ENCODE results near the gene TCP11L2. TPM values are rescaled to one million over a fixed set of nuclear protein-coding genes. Genes with fewer than 3 reads are reported as not detected.

TCP11L2 gene
- total RNA-seq, 1 donor from 2014 or later: 7.8 TPM

GRCh38 chr12:106274575-106275121, 27.9 kb upstream of the TCP11L2 start:
- Histone ChIP-seq H3K79me2 (ENCODE audit: low read depth) (no peaks in the 10 kb centered on the region), H3K4me2 (no peak overlapping the region), H3K36me3 (no peaks in the 10 kb centered on the region), H4K20me1 (ENCODE audit: low read depth) (no peaks in the 10 kb centered on the region), H3K4me1 (peaks cover 6% of the 10 kb centered on the region), H3F3A (ENCODE audit: low read depth) (no peaks in the 10 kb centered on the region), H3K9me3 (ENCODE audit: low read depth) (no peaks in the 10 kb centered on the region), H3K9ac (no peak overlapping the region), H3K27me3 (no peaks in the 10 kb centered on the region), H3K4me3 (no peak overlapping the region), H2AFZ (replicated peaks) (peak overlapping the region; percentile 37), H3K27ac (no peak overlapping the region)
- Mint-ChIP-seq H3K27me3 (ENCODE audit: insufficient read depth, low read depth) (peaks cover 9% of the 10 kb centered on the region), H3K27ac (no peak overlapping the region), H3K9me3 (peaks cover 2% of the 10 kb centered on the region), H3K4me3 (no peak overlapping the region), H3K36me3 (no peaks in the 10 kb centered on the region), H3K4me1 (peaks cover 4% of the 10 kb centered on the region)
- DNase-seq (ENCODE audit: low spot score): no peak
- TF ChIP-seq EZH2 (IDR thresholded peaks at IDR 0.05): no peak
- no peak for TF ChIP-seq CTCF (IDR thresholded peaks at IDR 0.05)

GRCh38 chr12:106275458-106275857, 27.1 kb upstream of the TCP11L2 start:
- H2AFZ ChIP-seq (replicated peaks): peak overlapping the region; percentile 37
- H3F3A ChIP-seq (ENCODE audit: low read depth): no peaks in the 10 kb centered on the region
- Mint-ChIP-seq H3K36me3 (no peaks in the 10 kb centered on the region), H3K27ac (no peak overlapping the region), H3K4me1 (peaks cover 4% of the 10 kb centered on the region), H3K4me3 (no peak overlapping the region), H3K27me3 (ENCODE audit: insufficient read depth, low read depth) (peaks cover 6% of the 10 kb centered on the region), H3K9me3 (peaks cover 2% of the 10 kb centered on the region)
- H3K4me2 ChIP-seq: no peak overlapping the region
- no peaks in the 10 kb centered on the region for H4K20me1 ChIP-seq (ENCODE audit: low read depth)
- H3K27ac ChIP-seq: no peak overlapping the region
- no peaks in the 10 kb centered on the region for H3K9me3 ChIP-seq (ENCODE audit: low read depth)
- no peaks in the 10 kb centered on the region for H3K36me3 ChIP-seq
- H3K79me2 ChIP-seq (ENCODE audit: low read depth): no peaks in the 10 kb centered on the region
- no peaks in the 10 kb centered on the region for H3K27me3 ChIP-seq
- TF ChIP-seq CTCF (IDR thresholded peaks at IDR 0.05) (no peak), EZH2phosphoT487 (IDR thresholded peaks at IDR 0.05) (no peak), EZH2 (IDR thresholded peaks at IDR 0.05) (no peak)
- no peak overlapping the region for H3K4me3 ChIP-seq
- peaks cover 6% of the 10 kb centered on the region for H3K4me1 ChIP-seq
- DNase-seq (ENCODE audit: low spot score): no peak
- no peak overlapping the region for H3K9ac ChIP-seq

- no peak overlapping the region for H3K9ac ChIP-seq
- no peak overlapping the region for H3K4me3 ChIP-seq
- H3K79me2 ChIP-seq (ENCODE audit: low read depth): no peaks in the 10 kb centered on the region
- H3K27me3 ChIP-seq: no peaks in the 10 kb centered on the region
- no peak overlapping the region for H2AFZ ChIP-seq (replicated peaks)
- no peak for DNase-seq (ENCODE audit: low spot score)
- no peak overlapping the region for H3K27ac Mint-ChIP-seq
- H3K4me1 ChIP-seq: peaks cover 6% of the 10 kb centered on the region
- no peak overlapping the region for H3K27ac ChIP-seq
- H3K4me1 Mint-ChIP-seq: peaks cover 4% of the 10 kb centered on the region
- H3K27me3 Mint-ChIP-seq (ENCODE audit: insufficient read depth, low read depth): peaks cover 2% of the 10 kb centered on the region
- H3K36me3 Mint-ChIP-seq: no peaks in the 10 kb centered on the region
- no peak overlapping the region for H3K4me3 Mint-ChIP-seq
- no peaks in the 10 kb centered on the region for H3F3A ChIP-seq (ENCODE audit: low read depth)
- no peaks in the 10 kb centered on the region for H3K36me3 ChIP-seq
- H4K20me1 ChIP-seq (ENCODE audit: low read depth): no peaks in the 10 kb centered on the region
- no peaks in the 10 kb centered on the region for H3K9me3 ChIP-seq (ENCODE audit: low read depth)
- no peaks in the 10 kb centered on the region for H3K9me3 Mint-ChIP-seq
- H3K4me2 ChIP-seq: no peak overlapping the region
- no peak for TF ChIP-seq CTCF (IDR thresholded peaks at IDR 0.05)
- no peak for TF ChIP-seq EZH2phosphoT487 (IDR thresholded peaks at IDR 0.05)
- TF ChIP-seq EZH2 (IDR thresholded peaks at IDR 0.05): no peak
Observed at GRCh38 chr12:106276032-106276740, 26.3 kb upstream of the TCP11L2 start.

All from neural progenitor cell (in vitro differentiated cells).